Endothelial cell of umbilical vein (primary cell): ENCODE measurements around the gene ATP13A4. TPM values are rescaled to one million over a fixed set of nuclear protein-coding genes. Genes with fewer than 3 reads are reported as not detected.

Experiments
- BruUV-seq: library from RNA; stranded (reverse); fragments of 400-500 nt; replicated peaks from 2 replicates; lab custom pipeline; 2021; lab: Mats Ljungman, UMichigan
- CTCF ChIA-PET: fragments of 300-600, 350-600 bp; sonication (Branson Sonifier 250); formaldehyde crosslinking; loops from one replicate; lab custom pipeline; 2021; ENCODE audit warnings: antibody characterized with exemption, inconsistent platforms; lab: Charles Lee
- POLR2A ChIA-PET: fragments of 300-600, 350-600 bp; sonication (Branson Sonifier 250); formaldehyde crosslinking; loops from one replicate; lab custom pipeline; 2021; ENCODE audit warnings: antibody characterized with exemption, inconsistent platforms; lab: Charles Lee
- DNase-seq: peaks from one replicate; pipeline ENCODE4 v3.0.0-alpha.2; 2011; ENCODE audit warnings: low read depth, low spot score
- FAIRE-seq: peaks from 2 replicates; lab custom pipeline; 2011; peaks lifted over from hg19 to GRCh38; lab: Jason Lieb, UNC
- H2AFZ ChIP-seq: 2 replicates; pipeline ENCODE4 v1.6.0; 2012; ENCODE audit warnings: low read depth, low read length, control low read depth, inconsistent platforms
- H3K27ac ChIP-seq: 2 replicates; pipeline ENCODE4 v1.5.1; 2011; ENCODE audit warnings: low read depth, mild to moderate bottlenecking, control low read depth, low read length, moderate library complexity; ENCODE audit not compliant: insufficient read depth
- H3K27me3 ChIP-seq, 2 experiments: 2 replicates each; pipeline versions ENCODE4 v1.6.0 to v1.6.1; 2011; ENCODE audit warnings: low read length in 2 of 2, mixed read lengths in 1 of 2; ENCODE audit not compliant: control insufficient read depth in 2 of 2, insufficient read depth in 2 of 2
- H3K36me3 ChIP-seq, 2 experiments: 2 replicates in 1 of 2; 3 replicates in 1 of 2; pipeline ENCODE4 v1.5.1; 2011; ENCODE audit warnings: low read length in 2 of 2, mild to moderate bottlenecking in 1 of 2, moderate library complexity in 1 of 2; ENCODE audit not compliant: control insufficient read depth in 2 of 2, insufficient read depth in 2 of 2; ENCODE audit errors: extremely low read depth in 1 of 2
- H3K4me1 ChIP-seq: 3 replicates; pipeline ENCODE4 v1.5.1; 2011; ENCODE audit warnings: mild to moderate bottlenecking, low read length; ENCODE audit not compliant: control insufficient read depth, insufficient read depth; ENCODE audit errors: extremely low read depth
- H3K4me2 ChIP-seq: 2 replicates; pipeline ENCODE4 v1.6.1; 2011; ENCODE audit warnings: low read length, control low read depth, mixed read lengths; ENCODE audit not compliant: insufficient read depth
- H3K4me3 ChIP-seq, 3 experiments: fragments of 200-600 bp in 1 of 3; sonication (generic), shearing (Covaris generic) in 1 of 3; replicated peaks in 1 of 3; 2 replicates each; pipeline ENCODE4 v1.5.1; 2011 to 2016; ENCODE audit warnings: control low read depth in 3 of 3, low read length in 3 of 3, mild to moderate bottlenecking in 2 of 3, inconsistent platforms in 1 of 3, low read depth in 1 of 3, moderate library complexity in 1 of 3; ENCODE audit not compliant: insufficient read depth in 1 of 3
- H3K79me2 ChIP-seq: 2 replicates; pipeline ENCODE4 v1.6.0; 2012; ENCODE audit warnings: low read length, inconsistent platforms; ENCODE audit not compliant: control insufficient read depth, insufficient read depth
- H3K9ac ChIP-seq: replicated peaks from 2 replicates; pipeline ENCODE3; 2011; ENCODE audit warnings: low read length, control low read depth; ENCODE audit not compliant: insufficient read depth; ENCODE audit errors: extremely low read depth
- H3K9me1 ChIP-seq: replicated peaks from 3 replicates; pipeline ENCODE4 v1.6.0; 2011; ENCODE audit warnings: mild to moderate bottlenecking, low read length; ENCODE audit not compliant: control insufficient read depth, insufficient read depth; ENCODE audit errors: extremely low read depth
- H3K9me3 ChIP-seq: replicated peaks from 2 replicates; pipeline ENCODE4 v1.5.1; 2012; ENCODE audit warnings: low read length, inconsistent platforms; ENCODE audit not compliant: control insufficient read depth, insufficient read depth
- H4K20me1 ChIP-seq: replicated peaks from 2 replicates; pipeline ENCODE3; 2011; ENCODE audit warnings: mild to moderate bottlenecking, low read length; ENCODE audit not compliant: control insufficient read depth, insufficient read depth; ENCODE audit errors: extremely low read depth
- EZH2 ChIP-seq: IDR thresholded peaks from 2 replicates; pipeline ENCODE4 v1.6.1; 2012; ENCODE audit warnings: borderline replicate concordance, low read depth, mild to moderate bottlenecking, moderate library complexity, low read length, inconsistent platforms; ENCODE audit not compliant: severe bottlenecking
- FOS ChIP-seq: IDR thresholded peaks from 2 replicates; pipeline ENCODE4 v1.6.1; 2011; ENCODE audit warnings: mild to moderate bottlenecking, low read length, moderate library complexity, borderline replicate concordance; ENCODE audit not compliant: insufficient read depth
- GATA2 ChIP-seq: IDR thresholded peaks from 2 replicates; pipeline ENCODE4 v1.7.0; 2011; ENCODE audit warnings: low read depth, mild to moderate bottlenecking, moderate library complexity, mixed read lengths, low read length; ENCODE audit not compliant: insufficient read length, insufficient read depth
- JUN ChIP-seq: IDR thresholded peaks from 2 replicates; pipeline ENCODE4 v1.6.1; 2011; ENCODE audit warnings: borderline replicate concordance, low read depth; ENCODE audit not compliant: insufficient read length, insufficient read depth
- MYC ChIP-seq: IDR thresholded peaks from one replicate; pipeline ENCODE4 v1.6.1; 2011; ENCODE audit warnings: mild to moderate bottlenecking, low read depth, low read length
- POLR2A ChIP-seq: IDR thresholded peaks from 2 replicates; pipeline ENCODE4 v1.6.1; 2012; ENCODE audit warnings: low read depth, mild to moderate bottlenecking, control low read depth, low read length
- POLR2AphosphoS5 ChIP-seq: IDR thresholded peaks from 2 replicates; pipeline ENCODE4 v1.6.1; 2012; ENCODE audit warnings: low read depth, mild to moderate bottlenecking, control low read depth, low read length, moderate library complexity; ENCODE audit not compliant: insufficient read depth
- dilution Hi-C: fragments of 300-500 bp; cut with MboI; formaldehyde crosslinking; loops from one replicate; pipeline ENCODE4 v1.15.0; 2019; ENCODE audit warnings: low sequenced_read_pairs; ENCODE audit not compliant: extremely low pct_ligation_motif_present
- intact Hi-C: fragments of 100-400 bp; cut with micrococcal nuclease; formaldehyde crosslinking; loops from one replicate; pipeline ENCODE4 v1.10.0; 2022
- polyA plus RNA-seq, 4 experiments: library from polyadenylated mRNA; depleted of rRNA in 3 of 4; stranded (reverse) in 3 of 4; unstranded in 1 of 4; fragments of >200 nt; gene quantifications; 2 replicates each; pipeline versions ENCODE4 v1.2.1 to v1.2.3, GENCODE V29; 2011 to 2012; ENCODE audit warnings: missing spikeins in 1 of 4
- total RNA-seq: library from RNA; stranded (reverse); gene quantifications from 2 replicates; pipeline ENCODE4 v1.2.3, GENCODE V29; 2021
- TF ChIP-seq, protein P1 (sequence below): IDR thresholded peaks from 2 replicates; pipeline ENCODE4 v1.6.1; 2011; ENCODE audit not compliant: insufficient read depth, insufficient read length
- TF ChIP-seq, protein P2 (sequence below), 2 donors: IDR thresholded peaks; 1 replicate in 1 of 2; 2 replicates in 1 of 2; pipeline ENCODE4 v1.5.1; 2011; ENCODE audit warnings: low read length in 2 of 2, mild to moderate bottlenecking in 2 of 2, moderate library complexity in 2 of 2, control low read depth in 1 of 2, inconsistent platforms in 1 of 2, low read depth in 1 of 2; ENCODE audit not compliant: insufficient read depth in 1 of 2; ENCODE audit errors: extremely low read depth in 1 of 2

The ATP13A4 gene
- total and polyA plus RNA-seq, 2 donors (not counting 3 experiments of a cell fraction or from before 2014, with no cell fraction given), result not detected

DNA sequence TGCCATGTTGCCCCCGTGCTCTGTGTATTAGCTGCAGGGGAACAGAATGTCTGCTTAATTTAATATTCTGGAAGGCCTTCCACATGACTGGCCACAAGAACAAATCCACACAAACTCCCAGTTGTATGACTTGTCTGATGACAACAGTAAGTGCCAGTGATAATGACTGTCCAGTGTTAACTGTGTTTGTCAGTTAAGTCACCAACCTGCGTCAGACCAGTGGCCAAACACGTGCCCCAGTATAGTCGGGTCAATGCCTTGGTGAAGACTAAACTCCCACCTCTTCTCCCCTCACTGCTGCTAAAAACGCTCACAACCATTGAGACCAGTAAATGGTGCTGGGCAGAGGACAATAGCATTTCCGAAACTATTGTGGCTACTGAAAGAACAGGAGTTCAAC lies 166.3 kb downstream of the ATP13A4 start:
- FAIRE-seq (no peak), DNase-seq (no peak)
- Histone ChIP-seq H3K9ac (no peak overlapping the region), H4K20me1 (no peaks in the 10 kb centered on the region), H3K4me3 (no peak overlapping the region), H3K4me1 (no peaks in the 10 kb centered on the region), H2AFZ (no peak overlapping the region), H3K4me2 (no peak overlapping the region), H3K9me1 (no peaks in the 10 kb centered on the region), H3K36me3 (no peaks in the 10 kb centered on the region), H3K79me2 (no peaks in the 10 kb centered on the region), H3K9me3 (no peaks in the 10 kb centered on the region), H3K27ac (no peak overlapping the region), H3K27me3 (no peaks in the 10 kb centered on the region)
- TF ChIP-seq POLR2AphosphoS5, result no peak
- TF ChIP-seq GATA2, result no peak
- TF ChIP-seq EZH2, result no peak
- no peak for TF ChIP-seq POLR2A
- no peak for TF ChIP-seq MYC
- intact Hi-C loops, result no loop called here
- no TSS peak for BruUV-seq
- dilution Hi-C loops, result no loop called here
- ChIA-PET POLR2A (no interaction called here), CTCF (no interaction called here)

DNA sequence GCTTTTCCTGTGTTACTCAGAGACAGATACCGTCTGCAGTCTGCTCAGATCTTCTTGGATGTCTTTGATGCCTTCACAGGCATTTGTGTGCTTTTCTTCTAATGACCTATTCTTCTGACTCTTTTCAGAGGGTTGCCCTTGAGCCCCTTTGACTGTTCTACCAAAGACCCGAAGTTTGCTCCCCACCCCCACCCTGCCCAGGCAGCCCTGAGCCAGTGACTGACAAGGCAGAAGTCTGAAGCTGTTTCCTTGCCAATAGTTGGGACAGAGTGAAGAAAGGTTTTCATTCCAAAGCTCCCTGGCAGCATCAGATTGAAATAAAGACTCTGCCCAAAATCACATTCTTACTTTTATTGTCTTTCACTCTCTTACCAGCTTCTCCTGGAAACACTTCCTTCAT lies 167.1 kb downstream of the ATP13A4 start:
- Histone ChIP-seq H3K36me3 (no peaks in the 10 kb centered on the region), H3K9me1 (no peaks in the 10 kb centered on the region), H3K4me3 (no peak overlapping the region), H4K20me1 (no peaks in the 10 kb centered on the region), H3K4me1 (no peaks in the 10 kb centered on the region), H2AFZ (no peak overlapping the region), H3K9ac (no peak overlapping the region), H3K9me3 (no peaks in the 10 kb centered on the region), H3K4me2 (no peak overlapping the region), H3K27me3 (no peaks in the 10 kb centered on the region), H3K27ac (no peak overlapping the region), H3K79me2 (no peaks in the 10 kb centered on the region)
- DNase-seq (no peak), FAIRE-seq (no peak)
- ChIA-PET CTCF (no interaction called here), POLR2A (no interaction called here)
- TF ChIP-seq EZH2 (no peak), POLR2AphosphoS5 (no peak), MYC (no peak), POLR2A (no peak), JUN (no peak), FOS (no peak), GATA2 (no peak)
- TF ChIP-seq, protein P1, sequence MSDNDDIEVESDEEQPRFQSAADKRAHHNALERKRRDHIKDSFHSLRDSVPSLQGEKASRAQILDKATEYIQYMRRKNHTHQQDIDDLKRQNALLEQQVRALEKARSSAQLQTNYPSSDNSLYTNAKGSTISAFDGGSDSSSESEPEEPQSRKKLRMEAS, result no peak
- TF ChIP-seq, protein P2, sequence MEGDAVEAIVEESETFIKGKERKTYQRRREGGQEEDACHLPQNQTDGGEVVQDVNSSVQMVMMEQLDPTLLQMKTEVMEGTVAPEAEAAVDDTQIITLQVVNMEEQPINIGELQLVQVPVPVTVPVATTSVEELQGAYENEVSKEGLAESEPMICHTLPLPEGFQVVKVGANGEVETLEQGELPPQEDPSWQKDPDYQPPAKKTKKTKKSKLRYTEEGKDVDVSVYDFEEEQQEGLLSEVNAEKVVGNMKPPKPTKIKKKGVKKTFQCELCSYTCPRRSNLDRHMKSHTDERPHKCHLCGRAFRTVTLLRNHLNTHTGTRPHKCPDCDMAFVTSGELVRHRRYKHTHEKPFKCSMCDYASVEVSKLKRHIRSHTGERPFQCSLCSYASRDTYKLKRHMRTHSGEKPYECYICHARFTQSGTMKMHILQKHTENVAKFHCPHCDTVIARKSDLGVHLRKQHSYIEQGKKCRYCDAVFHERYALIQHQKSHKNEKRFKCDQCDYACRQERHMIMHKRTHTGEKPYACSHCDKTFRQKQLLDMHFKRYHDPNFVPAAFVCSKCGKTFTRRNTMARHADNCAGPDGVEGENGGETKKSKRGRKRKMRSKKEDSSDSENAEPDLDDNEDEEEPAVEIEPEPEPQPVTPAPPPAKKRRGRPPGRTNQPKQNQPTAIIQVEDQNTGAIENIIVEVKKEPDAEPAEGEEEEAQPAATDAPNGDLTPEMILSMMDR (IDR thresholded peaks at IDR 0.05; ENCODE audit: extremely low read depth in 1 of 2, insufficient read depth in 1 of 2, low read depth in 1 of 2, low read length in 2 of 2), result no peak
- dilution Hi-C loops (no loop called here), intact Hi-C loops (no loop called here)
- BruUV-seq, result no TSS peak
